Measurements from ENCODE around the gene RANGRF.
"Not testable (repeated sequence)": the region's sequence is repeated elsewhere in the genome, so short reads cannot be mapped to it uniquely, and the experiment has no call there.

The RANGRF gene

GRCh38 chr17:8288336-8289102, at the start of gene RANGRF:
Gene RANGRF, plus strand, starts transcription at chr17:8288670. Its CDS starts 119 bp downstream, at chr17:8288789.
- DNase-seq (ENCODE audit: low read depth in 2 of 2): peak; percentile 66 to 75

GRCh38 chr17:8243827-8244226, 44.6 kb upstream of the RANGRF start:
- no peak for DNase-seq (ENCODE audit: low read depth in 2 of 2)

- no peak for DNase-seq (ENCODE audit: low read depth in 2 of 2)
Observed at GRCh38 chr17:8244768-8245167, 43.7 kb upstream of the RANGRF start.

GRCh38 chr17:8248751-8249607, 39.5 kb upstream of the RANGRF start, which contains the start of gene PFAS:
Gene PFAS, plus strand, starts transcription at chr17:8249289. Its CDS starts 4,649 bp downstream, at chr17:8253938.
- peak; percentile 94 to 98 for DNase-seq (ENCODE audit: low read depth in 2 of 2)

GRCh38 chr17:8249621-8250500, 38.6 kb upstream of the RANGRF start:
- no peak for DNase-seq (ENCODE audit: low read depth in 2 of 2)

- not testable (repeated sequence) for DNase-seq (ENCODE audit: low read depth in 2 of 2)
Observed at GRCh38 chr17:8251411-8251810, 37.1 kb upstream of the RANGRF start.

- DNase-seq (ENCODE audit: low read depth in 2 of 2): no peak
Observed at GRCh38 chr17:8253801-8254200, 34.7 kb upstream of the RANGRF start.

GRCh38 chr17:8254881-8255280, 33.6 kb upstream of the RANGRF start:
- DNase-seq (ENCODE audit: low read depth in 2 of 2): no peak

- no peak for DNase-seq (ENCODE audit: low read depth in 2 of 2)
Observed at GRCh38 chr17:8255499-8255898, 33.0 kb upstream of the RANGRF start.

GRCh38 chr17:8256291-8256690, 32.2 kb upstream of the RANGRF start:
- no peak for DNase-seq (ENCODE audit: low read depth in 2 of 2)

GRCh38 chr17:8256691-8257090, 31.8 kb upstream of the RANGRF start:
- DNase-seq (ENCODE audit: low read depth in 2 of 2): no peak

GRCh38 chr17:8257801-8258200, 30.7 kb upstream of the RANGRF start:
- no peak for DNase-seq (ENCODE audit: low read depth in 2 of 2)

- no peak for DNase-seq (ENCODE audit: low read depth in 2 of 2)
Observed at GRCh38 chr17:8264320-8264719, 24.1 kb upstream of the RANGRF start.

GRCh38 chr17:8264836-8265542, 23.5 kb upstream of the RANGRF start:
- DNase-seq (ENCODE audit: low read depth in 2 of 2): no peak

GRCh38 chr17:8266648-8267479, 21.6 kb upstream of the RANGRF start:
- no peak for DNase-seq (ENCODE audit: low read depth in 2 of 2)

- no peak for DNase-seq (ENCODE audit: low read depth in 2 of 2)
Observed at GRCh38 chr17:8267480-8268147, 20.9 kb upstream of the RANGRF start.

- no peak for DNase-seq (ENCODE audit: low read depth in 2 of 2)
Observed at GRCh38 chr17:8268550-8269298, 19.7 kb upstream of the RANGRF start.

- no peak for DNase-seq (ENCODE audit: low read depth in 2 of 2)
Observed at GRCh38 chr17:8272421-8272820, 16.0 kb upstream of the RANGRF start.

GRCh38 chr17:8273884-8274444, 14.5 kb upstream of the RANGRF start:
- DNase-seq (ENCODE audit: low read depth in 2 of 2): no peak

All from stimulated activated CD4-positive, alpha-beta T cell treated with anti-CD3 and anti-CD28 coated beads, Interleukin-1b, Interleukin-23, amount 100 ng/mL, for 4 hours (primary cell).